ENCODE measurements around the gene HOXC9.

Gene HOXC9

GRCh38 chr12:54000116-54001114 is at the start of gene HOXC9:
TSS of gene HOXC9 (plus strand) at chr12:54000161. CDS start at chr12:54000189, 28 bp downstream.
- DNase-seq (ENCODE audit: low read depth) = no peak

- DNase-seq (ENCODE audit: low read depth) = no peak
Observed at GRCh38 chr12:53950437-53950773, 49.6 kb upstream of the HOXC9 start.

GRCh38 chr12:53950789-53951576 is 49.0 kb upstream of the HOXC9 start:
- DNase-seq (ENCODE audit: low read depth) = no peak

- no peak for DNase-seq (ENCODE audit: low read depth)
Observed at GRCh38 chr12:53951577-53952334, 48.2 kb upstream of the HOXC9 start.

- DNase-seq (ENCODE audit: low read depth) = no peak
Observed at GRCh38 chr12:53952335-53952694, 47.6 kb upstream of the HOXC9 start.

GRCh38 chr12:53952871-53953734 is 46.9 kb upstream of the HOXC9 start:
- DNase-seq (ENCODE audit: low read depth) = no peak

- no peak for DNase-seq (ENCODE audit: low read depth)
Observed at GRCh38 chr12:53953831-53954693, 45.9 kb upstream of the HOXC9 start.

- DNase-seq (ENCODE audit: low read depth) = no peak
Observed at GRCh38 chr12:53954694-53955035, 45.3 kb upstream of the HOXC9 start, which contains the start of gene HOXC12. TSS of gene HOXC12 (plus strand) at chr12:53954903. CDS start at chr12:53954930, 27 bp downstream.

- DNase-seq (ENCODE audit: low read depth) = no peak
Observed at GRCh38 chr12:53955036-53955775, 44.8 kb upstream of the HOXC9 start.

GRCh38 chr12:53955776-53956250 is 44.1 kb upstream of the HOXC9 start:
- no peak for DNase-seq (ENCODE audit: low read depth)

- no peak for DNase-seq (ENCODE audit: low read depth)
Observed at GRCh38 chr12:53956251-53956887, 43.6 kb upstream of the HOXC9 start.

GRCh38 chr12:53956914-53957536 is 42.9 kb upstream of the HOXC9 start:
- no peak for DNase-seq (ENCODE audit: low read depth)

GRCh38 chr12:53958128-53958527 is 41.8 kb upstream of the HOXC9 start:
- DNase-seq (ENCODE audit: low read depth) = no peak

GRCh38 chr12:53959314-53959713 is 40.6 kb upstream of the HOXC9 start:
- DNase-seq (ENCODE audit: low read depth) = no peak

- DNase-seq (ENCODE audit: low read depth) = no peak
Observed at GRCh38 chr12:53960187-53961024, 39.6 kb upstream of the HOXC9 start.

GRCh38 chr12:53961025-53961761 is 38.8 kb upstream of the HOXC9 start:
- no peak for DNase-seq (ENCODE audit: low read depth)

GRCh38 chr12:53963005-53963404 is 37.0 kb upstream of the HOXC9 start:
- no peak for DNase-seq (ENCODE audit: low read depth)

Measured in stimulated activated CD8-positive, alpha-beta memory T cell treated with anti-CD3 and anti-CD28 coated beads, Interleukin-12 subunit alpha, Interleukin-12 subunit beta, amount 100 ng/mL, for 4 hours (primary cell).